Type B pancreatic cell (in vitro differentiated cells): ENCODE results near the gene SOX30. TPM values are rescaled to one million over a fixed set of nuclear protein-coding genes. Genes with fewer than 3 reads are reported as not detected.

ENCODE experiments used
- DNase-seq: peaks from one replicate; pipeline ENCODE4 v3.0.0; 2021; ENCODE audit warnings: mixed read lengths; ENCODE audit not compliant: unreplicated experiment; ENCODE audit errors: extremely low spot score
- H3K27ac Mint-ChIP-seq: 2 replicates; pipeline ENCODE4 v1.8.0; 2021; ENCODE audit warnings: mild to moderate bottlenecking, mixed read lengths
- H3K27me3 Mint-ChIP-seq: 2 replicates; pipeline ENCODE4 v1.8.0; 2021; ENCODE audit warnings: mixed read lengths
- H3K36me3 Mint-ChIP-seq: 2 replicates; pipeline ENCODE4 v1.8.0; 2021; ENCODE audit warnings: mixed read lengths
- H3K4me1 Mint-ChIP-seq: one replicate; pipeline ENCODE4 v1.8.0; 2021; ENCODE audit warnings: mixed read lengths; ENCODE audit not compliant: unreplicated experiment
- H3K4me3 Mint-ChIP-seq: 2 replicates; pipeline ENCODE4 v1.8.0; 2021; ENCODE audit warnings: mild to moderate bottlenecking, mixed read lengths
- H3K9me3 Mint-ChIP-seq: 2 replicates; pipeline ENCODE4 v1.8.0; 2021; ENCODE audit warnings: mixed read lengths
- total RNA-seq: library from RNA; stranded (reverse); gene quantifications from 2 replicates; pipeline ENCODE4 v1.2.1, GENCODE V29; 2021; ENCODE audit warnings: low replicate concordance
- TF ChIP-seq, protein P1 (sequence below): fragments of 200-600 bp; sonication (generic); conservative IDR thresholded peaks from 2 replicates; pipeline ENCODE4 v1.5.0; 2021; ENCODE audit warnings: antibody characterized with exemption, mild to moderate bottlenecking

SOX30 gene
- total RNA-seq, 1 donor from 2014 or later: not detected

DNA sequence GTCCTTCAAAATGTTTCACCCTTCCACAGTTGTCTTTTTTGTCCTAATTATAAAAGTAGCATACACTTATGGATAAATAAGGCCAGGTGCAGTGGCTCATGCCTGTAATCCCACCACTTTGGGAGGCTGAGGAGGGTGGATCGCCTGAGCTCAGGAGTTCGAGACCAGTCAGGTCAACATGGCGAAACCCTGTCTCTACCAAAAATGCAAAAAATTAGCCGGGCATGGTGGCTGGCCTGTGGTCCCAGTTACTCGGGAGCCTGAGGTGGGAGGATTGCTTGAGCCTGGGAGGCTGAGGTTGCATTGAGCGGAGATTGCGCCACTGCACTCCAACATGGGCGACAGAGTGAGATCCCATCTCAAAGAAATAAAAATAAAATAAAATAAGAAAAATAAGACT, 20.7 kb upstream of the SOX30 start:
- H3K27me3 Mint-ChIP-seq: peaks cover 44% of the 10 kb centered on the region
- no peaks in the 10 kb centered on the region for H3K36me3 Mint-ChIP-seq
- peak; percentile 20 for DNase-seq
- H3K4me3 Mint-ChIP-seq: no peak overlapping the region
- H3K9me3 Mint-ChIP-seq: no peaks in the 10 kb centered on the region
- no peaks in the 10 kb centered on the region for H3K4me1 Mint-ChIP-seq
- H3K27ac Mint-ChIP-seq: no peak overlapping the region
- TF ChIP-seq, protein P1, sequence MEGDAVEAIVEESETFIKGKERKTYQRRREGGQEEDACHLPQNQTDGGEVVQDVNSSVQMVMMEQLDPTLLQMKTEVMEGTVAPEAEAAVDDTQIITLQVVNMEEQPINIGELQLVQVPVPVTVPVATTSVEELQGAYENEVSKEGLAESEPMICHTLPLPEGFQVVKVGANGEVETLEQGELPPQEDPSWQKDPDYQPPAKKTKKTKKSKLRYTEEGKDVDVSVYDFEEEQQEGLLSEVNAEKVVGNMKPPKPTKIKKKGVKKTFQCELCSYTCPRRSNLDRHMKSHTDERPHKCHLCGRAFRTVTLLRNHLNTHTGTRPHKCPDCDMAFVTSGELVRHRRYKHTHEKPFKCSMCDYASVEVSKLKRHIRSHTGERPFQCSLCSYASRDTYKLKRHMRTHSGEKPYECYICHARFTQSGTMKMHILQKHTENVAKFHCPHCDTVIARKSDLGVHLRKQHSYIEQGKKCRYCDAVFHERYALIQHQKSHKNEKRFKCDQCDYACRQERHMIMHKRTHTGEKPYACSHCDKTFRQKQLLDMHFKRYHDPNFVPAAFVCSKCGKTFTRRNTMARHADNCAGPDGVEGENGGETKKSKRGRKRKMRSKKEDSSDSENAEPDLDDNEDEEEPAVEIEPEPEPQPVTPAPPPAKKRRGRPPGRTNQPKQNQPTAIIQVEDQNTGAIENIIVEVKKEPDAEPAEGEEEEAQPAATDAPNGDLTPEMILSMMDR: no peak

DNA sequence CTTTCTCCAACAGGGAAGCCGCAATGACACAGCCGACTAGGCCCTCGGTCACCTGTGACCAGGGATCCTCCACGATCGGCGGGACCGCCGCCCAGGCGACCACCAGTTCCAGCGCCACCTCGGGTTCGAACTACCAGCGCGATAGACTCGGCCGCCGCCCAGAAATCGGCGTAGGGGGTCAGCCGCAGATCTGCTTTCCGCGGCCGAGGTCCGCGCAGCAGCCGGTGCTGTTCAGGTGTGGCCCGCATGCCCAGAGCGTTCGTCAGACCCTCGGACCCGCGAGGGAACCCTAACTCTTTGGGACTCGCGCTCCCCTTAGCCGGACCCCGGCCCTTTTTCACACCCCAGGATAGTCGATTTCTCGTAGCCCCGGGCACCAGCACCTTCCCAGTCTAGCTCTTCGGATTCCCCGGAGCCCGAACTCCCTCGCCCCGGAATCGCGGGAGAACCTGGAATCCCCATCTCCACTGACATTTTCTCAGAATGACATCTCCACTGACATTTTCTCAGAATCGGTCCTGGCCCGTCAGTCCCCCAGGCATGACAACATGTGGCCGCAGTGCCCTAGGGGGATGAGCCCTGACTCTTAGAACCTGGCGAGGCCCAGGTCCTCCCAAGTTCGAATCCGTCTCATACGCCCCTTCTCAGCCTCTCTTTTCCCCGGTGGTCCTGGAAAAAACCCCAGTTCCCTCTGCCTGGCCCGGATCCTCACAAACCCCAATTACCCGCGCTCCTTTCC, 19.5 kb upstream of the SOX30 start:
- TF ChIP-seq, protein P1: no peak
- Mint-ChIP-seq H3K4me1 (no peaks in the 10 kb centered on the region), H3K9me3 (no peaks in the 10 kb centered on the region), H3K27ac (no peak overlapping the region), H3K36me3 (no peaks in the 10 kb centered on the region), H3K4me3 (peak overlapping the region; percentile 89), H3K27me3 (peaks cover 47% of the 10 kb centered on the region)
- DNase-seq: peak; percentile 67

DNA sequence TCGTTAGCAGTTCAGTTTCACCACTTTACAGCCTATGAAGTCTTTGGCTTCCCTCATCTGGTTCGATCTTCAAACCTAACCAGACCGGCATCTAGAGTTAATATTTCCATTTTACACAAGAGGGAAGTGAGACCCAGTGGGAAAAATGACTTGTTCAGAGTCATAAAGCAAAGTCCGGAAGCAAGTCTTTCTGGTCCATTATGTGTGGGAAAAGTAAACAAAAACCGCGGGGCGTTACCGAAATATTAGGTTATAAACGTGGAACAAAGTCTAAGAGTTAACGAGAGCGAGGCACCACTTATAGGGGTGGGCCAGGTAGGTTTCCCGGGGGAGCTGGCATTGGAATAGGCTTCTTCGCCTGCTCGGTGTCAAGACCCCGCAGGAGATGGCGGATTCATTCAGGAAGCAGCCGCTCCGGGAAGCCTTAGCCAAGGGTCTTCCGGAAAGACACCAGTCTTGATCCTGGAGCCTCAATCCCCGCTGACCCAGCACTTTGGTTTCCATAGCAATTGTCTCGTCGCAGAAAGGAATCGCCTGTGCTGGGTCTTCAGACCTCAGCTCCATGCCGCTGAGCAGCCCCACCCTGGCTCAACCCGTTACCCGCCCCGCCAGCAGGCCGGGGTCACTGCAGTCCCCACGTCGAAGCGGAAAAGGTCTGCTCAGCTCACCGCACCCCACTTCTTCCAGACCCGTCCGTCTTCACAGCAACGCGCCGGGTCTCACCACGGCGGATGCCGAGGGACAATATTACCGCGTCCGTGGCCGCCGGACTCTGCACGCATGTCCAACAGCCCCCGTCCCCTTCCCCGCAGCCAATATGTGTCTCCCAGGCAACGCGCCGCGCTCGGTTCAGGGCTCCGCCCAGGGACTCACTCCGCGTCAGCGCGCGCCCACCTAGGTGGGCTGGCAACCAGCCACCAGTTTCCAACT, 18.7 kb upstream of the SOX30 start, which contains the start of gene C5orf52:
Gene C5orf52 (plus strand): TSS at position 872 of the 930 bp plus-strand sequence. CDS start 82 bp downstream, outside the sequence.
- H3K27me3 Mint-ChIP-seq: peaks cover 47% of the 10 kb centered on the region
- peak within 1 kb of the TSS; percentile 89 for H3K4me3 Mint-ChIP-seq
- TF ChIP-seq, protein P1: no peak
- H3K27ac Mint-ChIP-seq: no peak within 1 kb of the TSS
- DNase-seq: peak; percentile 65
- no peaks in the 10 kb centered on the region for H3K9me3 Mint-ChIP-seq
- no peaks in the 10 kb centered on the region for H3K36me3 Mint-ChIP-seq
- no peaks in the 10 kb centered on the region for H3K4me1 Mint-ChIP-seq

DNA sequence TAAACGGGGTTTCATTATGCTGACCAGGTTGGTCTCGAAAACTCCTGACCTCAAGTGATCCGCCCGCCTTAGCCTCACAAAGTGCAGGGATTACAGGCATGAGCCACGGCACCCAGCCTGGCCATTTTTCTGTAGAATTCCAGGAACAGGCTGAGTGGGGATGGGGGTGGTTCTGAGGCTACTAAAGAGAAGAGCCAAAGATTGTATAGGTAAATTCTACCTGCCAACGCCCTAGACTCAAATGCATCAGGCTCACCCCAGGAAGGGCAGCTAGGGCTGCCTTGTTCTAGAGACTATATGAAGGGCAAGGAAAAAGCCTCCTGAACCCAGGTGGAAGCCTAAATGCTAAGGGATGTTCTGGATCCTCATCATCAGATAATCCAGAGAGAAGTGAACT, 17.5 kb upstream of the SOX30 start:
- H3K9me3 Mint-ChIP-seq: no peaks in the 10 kb centered on the region
- H3K4me3 Mint-ChIP-seq: peak overlapping the region; percentile 89
- H3K27ac Mint-ChIP-seq: no peak overlapping the region
- H3K27me3 Mint-ChIP-seq: peaks cover 50% of the 10 kb centered on the region
- no peaks in the 10 kb centered on the region for H3K4me1 Mint-ChIP-seq
- TF ChIP-seq, protein P1: no peak
- no peaks in the 10 kb centered on the region for H3K36me3 Mint-ChIP-seq
- DNase-seq: no peak

DNA sequence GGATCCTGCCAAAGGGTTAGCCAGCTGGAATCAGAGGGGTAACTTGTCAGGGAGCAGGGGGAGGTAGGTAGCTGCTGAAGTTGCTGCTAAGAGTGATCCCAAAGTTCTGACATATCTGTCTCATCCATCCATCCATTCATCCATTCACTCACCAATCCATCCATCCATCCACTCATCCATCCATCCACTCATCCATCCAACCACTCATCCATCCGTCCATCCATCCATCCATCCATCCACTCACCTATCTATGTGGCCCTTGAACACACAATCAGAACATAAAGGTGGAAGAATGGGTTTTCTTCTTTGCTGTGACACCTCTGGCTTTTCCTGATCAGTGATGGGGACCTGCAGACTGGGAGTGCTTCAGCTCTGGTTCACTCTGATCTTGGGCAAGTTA, 16.1 kb upstream of the SOX30 start:
- H3K36me3 Mint-ChIP-seq: no peaks in the 10 kb centered on the region
- H3K9me3 Mint-ChIP-seq: no peaks in the 10 kb centered on the region

More for the DNA sequence above, 16.1 kb upstream of the SOX30 start:
- TF ChIP-seq, protein P1: no peak
- H3K27me3 Mint-ChIP-seq: peaks cover 46% of the 10 kb centered on the region
- no peaks in the 10 kb centered on the region for H3K4me1 Mint-ChIP-seq
- DNase-seq: no peak
- H3K27ac Mint-ChIP-seq: no peak overlapping the region
- H3K4me3 Mint-ChIP-seq: no peak overlapping the region
